Measurements from ENCODE around the gene HBG2. TPM values are rescaled to one million over a fixed set of nuclear protein-coding genes. Genes with fewer than 3 reads are reported as not detected.
"Not testable (repeated sequence)": the region's sequence is repeated elsewhere in the genome, so short reads cannot be mapped to it uniquely, and the experiment has no call there.

HBG2 gene
- total RNA-seq, 1 donor from 2014 or later = not detected

- DNase-seq (ENCODE audit: extremely low read depth, low read depth, low spot score) = no peak
Observed at GRCh38 chr11:5250543-5251204, 3.9 kb downstream of the HBG2 start.

GRCh38 chr11:5249807-5250396 is 4.7 kb downstream of the HBG2 start, which contains the start of gene HBG1:
HBG1 (minus strand) TSS chr11:5249857; CDS start chr11:5249804, 53 bp downstream.
- DNase-seq (ENCODE audit: extremely low read depth, low read depth, low spot score) = not testable (repeated sequence)

GRCh38 chr11:5248498-5248897 is 6.1 kb downstream of the HBG2 start:
- DNase-seq (ENCODE audit: extremely low read depth, low read depth, low spot score) = not testable (repeated sequence)

- DNase-seq (ENCODE audit: extremely low read depth, low read depth, low spot score) = no peak
Observed at GRCh38 chr11:5247472-5248192, 6.9 kb downstream of the HBG2 start.

- DNase-seq (ENCODE audit: extremely low read depth, low read depth, low spot score) = no peak
Observed at GRCh38 chr11:5246772-5247471, 7.7 kb downstream of the HBG2 start.

GRCh38 chr11:5245155-5245554 is 9.4 kb downstream of the HBG2 start:
- DNase-seq (ENCODE audit: extremely low read depth, low read depth, low spot score) = no peak

GRCh38 chr11:5243816-5244180 is 10.8 kb downstream of the HBG2 start:
- no peak for DNase-seq (ENCODE audit: extremely low read depth, low read depth, low spot score)

GRCh38 chr11:5242933-5243815 is 11.4 kb downstream of the HBG2 start:
- no peak for DNase-seq (ENCODE audit: extremely low read depth, low read depth, low spot score)

GRCh38 chr11:5242208-5242607 is 12.4 kb downstream of the HBG2 start:
- DNase-seq (ENCODE audit: extremely low read depth, low read depth, low spot score) = no peak

- DNase-seq (ENCODE audit: extremely low read depth, low read depth, low spot score) = no peak
Observed at GRCh38 chr11:5241458-5241857, 13.1 kb downstream of the HBG2 start.

- DNase-seq (ENCODE audit: extremely low read depth, low read depth, low spot score) = no peak
Observed at GRCh38 chr11:5240458-5240857, 14.1 kb downstream of the HBG2 start.

- DNase-seq (ENCODE audit: extremely low read depth, low read depth, low spot score) = no peak
Observed at GRCh38 chr11:5240056-5240455, 14.5 kb downstream of the HBG2 start.

GRCh38 chr11:5239046-5239445 is 15.5 kb downstream of the HBG2 start:
- no peak for DNase-seq (ENCODE audit: extremely low read depth, low read depth, low spot score)

GRCh38 chr11:5238486-5238885 is 16.1 kb downstream of the HBG2 start:
- DNase-seq (ENCODE audit: extremely low read depth, low read depth, low spot score) = no peak

GRCh38 chr11:5237420-5237819 is 17.2 kb downstream of the HBG2 start:
- DNase-seq (ENCODE audit: extremely low read depth, low read depth, low spot score) = no peak

GRCh38 chr11:5235364-5236095 is 19.1 kb downstream of the HBG2 start:
- no peak for DNase-seq (ENCODE audit: extremely low read depth, low read depth, low spot score)

GRCh38 chr11:5234381-5234834 is 20.2 kb downstream of the HBG2 start, which contains the start of gene HBD:
HBD (minus strand) TSS chr11:5234483; CDS start chr11:5234433, 50 bp downstream.
- no peak for DNase-seq (ENCODE audit: extremely low read depth, low read depth, low spot score)

GRCh38 chr11:5233307-5233706 is 21.3 kb downstream of the HBG2 start:
- no peak for DNase-seq (ENCODE audit: extremely low read depth, low read depth, low spot score)

GRCh38 chr11:5232821-5233220 is 21.8 kb downstream of the HBG2 start:
- no peak for DNase-seq (ENCODE audit: extremely low read depth, low read depth, low spot score)

Data from glomerular endothelial cell (primary cell).